Dendritic cell treated with granulocyte-macrophage colony-stimulating factor and Interleukin-4, amounts not matched to agents 40 ng/mL and 50 ng/mL, for 4 days (primary cell): ENCODE results near the gene GALNT6.

Source experiments
- H3K27ac Mint-ChIP-seq: one replicate; pipeline ENCODE4 v1.8.0; 2022; ENCODE audit warnings: mild to moderate bottlenecking, mixed read lengths
- H3K27me3 Mint-ChIP-seq: one replicate; pipeline ENCODE4 v1.8.0; 2022; ENCODE audit warnings: mild to moderate bottlenecking, mixed read lengths
- H3K36me3 Mint-ChIP-seq: one replicate; pipeline ENCODE4 v1.8.0; 2022; ENCODE audit warnings: low read depth, mixed read lengths
- H3K4me1 Mint-ChIP-seq: one replicate; pipeline ENCODE4 v1.8.0; 2022; ENCODE audit warnings: low read depth, mixed read lengths
- H3K4me3 Mint-ChIP-seq: one replicate; pipeline ENCODE4 v1.8.0; 2022; ENCODE audit warnings: mild to moderate bottlenecking, moderate library complexity, mixed read lengths
- H3K9me3 Mint-ChIP-seq: one replicate; pipeline ENCODE4 v1.8.0; 2022; ENCODE audit warnings: mixed read lengths
- intact Hi-C: fragments of 100-400 bp; cut with micrococcal nuclease; formaldehyde crosslinking; loops from one replicate; pipeline ENCODE4 v1.15.0; 2022

GALNT6 gene

DNA sequence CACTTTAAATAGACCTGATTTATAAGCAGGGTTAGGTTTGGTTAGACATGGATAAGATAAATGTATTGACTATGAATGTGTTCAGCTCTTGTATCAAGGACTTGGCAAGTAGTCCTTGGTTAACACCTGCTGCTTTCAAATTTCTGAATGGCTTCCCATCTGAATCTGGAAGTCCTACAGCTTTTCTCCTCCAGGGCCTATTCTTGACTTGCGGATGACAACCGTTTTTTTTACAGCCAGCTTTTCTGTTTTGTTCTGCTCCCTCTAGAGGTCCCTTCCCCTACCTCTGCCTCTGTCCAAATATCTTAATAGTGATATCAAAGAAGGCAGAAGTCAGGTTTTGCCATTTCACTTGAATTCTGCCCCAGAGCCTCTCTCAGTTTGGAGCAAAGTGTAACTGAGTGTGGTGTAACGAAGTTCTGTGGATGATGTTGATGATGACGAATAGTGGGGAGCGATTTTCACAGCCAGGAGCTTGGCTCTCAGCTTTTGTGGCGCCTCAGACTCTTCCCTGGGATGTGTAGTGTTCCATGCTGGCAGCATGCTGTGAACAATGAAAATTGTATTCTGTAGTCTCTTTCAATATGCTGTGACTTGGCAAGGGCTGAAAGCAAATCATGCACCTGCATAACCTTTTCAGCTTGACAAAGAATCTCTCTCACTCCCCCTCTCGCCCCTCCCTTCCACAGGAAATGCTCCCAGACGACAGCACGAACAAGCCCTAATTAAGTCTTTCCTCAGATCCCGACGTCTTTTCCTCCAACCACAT is 28.4 kb upstream of the GALNT6 start:
- intact Hi-C loops: loop anchor here (2.0 kb wide), 1 partner anchor 405 kb away; no protein-coding TSS in a partner anchor
- peaks cover 4% of the 10 kb centered on the region for H3K4me1 Mint-ChIP-seq
- no peaks in the 10 kb centered on the region for H3K9me3 Mint-ChIP-seq
- H3K27me3 Mint-ChIP-seq: peaks cover 13% of the 10 kb centered on the region
- no peak overlapping the region for H3K4me3 Mint-ChIP-seq
- no peak overlapping the region for H3K27ac Mint-ChIP-seq
- H3K36me3 Mint-ChIP-seq: no peaks in the 10 kb centered on the region

GRCh38 chr12:51417826-51418225 is 26.6 kb upstream of the GALNT6 start:
- no peaks in the 10 kb centered on the region for H3K9me3 Mint-ChIP-seq
- H3K4me1 Mint-ChIP-seq: peaks cover 3% of the 10 kb centered on the region
- H3K27ac Mint-ChIP-seq: no peak overlapping the region
- no peaks in the 10 kb centered on the region for H3K36me3 Mint-ChIP-seq
- intact Hi-C loops: no loop called here
- H3K4me3 Mint-ChIP-seq: no peak overlapping the region
- H3K27me3 Mint-ChIP-seq: no peaks in the 10 kb centered on the region

DNA sequence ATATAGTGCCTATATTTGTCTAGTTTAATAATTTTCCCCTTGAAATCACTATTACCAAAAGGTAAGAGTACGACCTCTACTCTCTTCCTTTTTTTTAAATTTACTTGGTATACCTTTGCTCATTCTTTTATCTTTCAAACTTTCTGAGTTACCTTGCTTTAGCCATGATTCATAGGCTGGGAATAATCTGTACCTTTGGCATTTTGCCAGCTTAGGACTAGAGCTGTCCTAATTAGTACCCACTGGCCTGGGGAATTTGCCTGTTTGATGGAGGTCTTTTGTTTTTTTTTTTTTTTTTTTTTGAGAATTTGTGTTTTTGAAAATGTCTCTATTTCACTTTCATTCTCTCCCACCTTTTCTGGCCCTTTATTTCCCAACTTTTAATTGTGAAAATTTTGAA is 24.7 kb upstream of the GALNT6 start:
- intact Hi-C loops: no loop called here
- H3K36me3 Mint-ChIP-seq: no peaks in the 10 kb centered on the region
- no peak overlapping the region for H3K4me3 Mint-ChIP-seq
- H3K27ac Mint-ChIP-seq: no peak overlapping the region
- H3K27me3 Mint-ChIP-seq: no peaks in the 10 kb centered on the region
- peaks cover 8% of the 10 kb centered on the region for H3K4me1 Mint-ChIP-seq
- no peaks in the 10 kb centered on the region for H3K9me3 Mint-ChIP-seq

DNA sequence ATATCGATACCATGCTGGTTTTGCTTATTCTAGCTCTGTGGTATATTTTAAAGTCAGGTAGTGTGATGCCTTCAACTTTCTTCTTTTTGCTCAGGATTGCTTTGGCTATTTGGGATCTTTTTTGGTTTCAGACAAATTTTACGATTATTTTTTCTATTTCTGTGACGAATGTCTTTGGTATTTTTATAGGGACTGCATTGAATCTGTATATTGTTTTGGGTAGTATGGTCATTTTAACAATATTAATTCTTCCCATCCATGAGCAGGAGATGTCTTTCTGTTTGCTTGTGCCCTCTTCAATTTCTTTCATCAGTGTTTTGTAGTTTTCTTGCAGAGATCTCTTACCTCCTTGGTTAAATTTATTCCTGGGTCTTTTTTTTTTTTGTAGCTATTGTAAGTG is 22.6 kb upstream of the GALNT6 start:
- Mint-ChIP-seq H3K9me3 (no peaks in the 10 kb centered on the region), H3K36me3 (no peaks in the 10 kb centered on the region), H3K4me3 (no peak overlapping the region), H3K27me3 (no peaks in the 10 kb centered on the region), H3K4me1 (peaks cover 8% of the 10 kb centered on the region), H3K27ac (no peak overlapping the region)
- intact Hi-C loops: no loop called here

DNA sequence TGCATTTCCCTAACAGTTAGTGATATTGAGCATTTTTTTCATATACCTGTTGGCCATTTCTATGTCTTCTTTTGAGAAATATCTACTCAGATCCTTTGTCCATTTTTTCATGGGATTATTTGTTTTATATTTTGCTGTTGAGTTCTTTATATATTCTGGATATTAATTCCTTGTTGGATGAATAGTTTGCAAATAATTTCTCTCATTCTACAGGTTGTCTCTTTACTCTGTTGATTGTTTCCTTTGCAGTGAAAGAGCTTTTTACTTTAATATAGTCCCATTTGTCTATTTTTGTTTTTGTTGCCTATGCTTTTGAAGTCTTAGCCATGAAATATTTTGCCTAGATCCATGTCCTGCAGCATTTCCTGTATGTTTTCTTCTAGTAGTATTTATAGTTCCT is 21.9 kb upstream of the GALNT6 start:
- H3K4me1 Mint-ChIP-seq: peaks cover 8% of the 10 kb centered on the region
- no peaks in the 10 kb centered on the region for H3K9me3 Mint-ChIP-seq
- no peaks in the 10 kb centered on the region for H3K36me3 Mint-ChIP-seq
- intact Hi-C loops: no loop called here
- no peak overlapping the region for H3K4me3 Mint-ChIP-seq
- H3K27me3 Mint-ChIP-seq: no peaks in the 10 kb centered on the region
- H3K27ac Mint-ChIP-seq: no peak overlapping the region

DNA sequence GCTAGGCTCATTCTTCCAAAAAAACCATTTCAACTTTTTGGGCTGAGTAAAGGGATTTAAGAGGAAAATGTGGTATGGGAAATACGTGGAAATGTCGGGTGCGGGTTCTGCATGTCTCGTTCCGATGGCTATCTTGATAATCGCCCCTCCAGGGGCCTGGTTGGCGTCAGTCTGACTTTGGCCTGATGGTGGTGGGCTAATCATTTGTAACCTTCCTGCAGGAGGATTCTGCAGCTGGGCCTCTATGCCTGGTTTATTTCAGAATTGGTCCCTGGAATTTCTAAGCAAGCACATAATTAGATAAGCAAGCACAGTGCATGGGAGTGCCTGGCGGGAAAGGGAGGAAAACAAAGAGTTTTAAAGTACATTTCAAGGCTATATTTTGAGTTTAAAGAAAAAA is 18.6 kb upstream of the GALNT6 start:
- Mint-ChIP-seq H3K27me3 (no peaks in the 10 kb centered on the region), H3K4me1 (peaks cover 11% of the 10 kb centered on the region), H3K9me3 (no peaks in the 10 kb centered on the region), H3K4me3 (no peak overlapping the region), H3K36me3 (no peaks in the 10 kb centered on the region), H3K27ac (no peak overlapping the region)
- intact Hi-C loops: no loop called here

- Mint-ChIP-seq H3K9me3 (no peaks in the 10 kb centered on the region), H3K4me3 (no peak overlapping the region), H3K4me1 (peaks cover 22% of the 10 kb centered on the region), H3K27me3 (no peaks in the 10 kb centered on the region), H3K36me3 (no peaks in the 10 kb centered on the region), H3K27ac (no peak overlapping the region)
- intact Hi-C loops: no loop called here
These were observed 16.4 kb upstream of the GALNT6 start for GRCh38 chr12:51407604-51408003.

DNA sequence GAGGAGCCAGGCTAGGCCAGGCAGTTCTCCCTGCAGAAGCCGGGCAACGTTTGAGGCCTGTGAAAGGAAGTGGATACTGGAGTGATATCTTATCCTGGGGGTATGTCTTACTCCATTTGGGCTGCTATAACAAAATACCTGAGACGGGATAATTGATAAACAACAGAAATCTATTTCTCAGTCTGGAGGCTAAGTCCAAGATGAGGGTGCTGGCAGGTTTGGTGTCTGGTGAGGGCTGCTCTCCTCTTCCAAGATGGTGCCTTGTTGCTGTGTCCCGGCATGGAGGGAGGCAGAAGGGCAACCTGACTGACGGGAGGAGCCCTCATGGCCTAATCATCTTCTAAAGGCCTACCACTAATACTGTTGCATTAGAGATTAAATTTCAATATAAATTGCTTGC is 15.7 kb upstream of the GALNT6 start:
- Mint-ChIP-seq H3K27me3 (no peaks in the 10 kb centered on the region), H3K27ac (no peak overlapping the region), H3K4me1 (peaks cover 19% of the 10 kb centered on the region), H3K4me3 (no peak overlapping the region), H3K9me3 (no peaks in the 10 kb centered on the region), H3K36me3 (no peaks in the 10 kb centered on the region)
- intact Hi-C loops: no loop called here

DNA sequence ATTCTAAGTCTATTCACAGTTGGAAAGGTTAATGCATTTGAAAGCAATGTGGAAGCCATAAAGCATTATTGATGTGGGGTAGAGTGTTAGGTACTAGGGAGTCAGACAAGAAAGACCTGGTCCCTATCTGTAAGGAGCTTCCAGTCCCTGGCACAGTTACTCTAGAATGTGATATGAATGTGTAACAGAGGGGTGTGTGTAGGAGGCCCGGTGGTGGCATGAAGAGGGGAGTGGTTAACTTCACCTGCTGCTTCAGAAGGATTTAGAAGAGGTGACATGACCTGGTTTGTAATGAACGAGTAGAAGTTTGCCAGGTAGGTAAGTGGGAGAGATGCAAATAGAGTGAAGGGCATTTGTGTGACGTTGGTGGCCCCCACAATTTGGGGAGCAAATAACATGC is 15.1 kb upstream of the GALNT6 start:
- H3K4me3 Mint-ChIP-seq: no peak overlapping the region
- no peaks in the 10 kb centered on the region for H3K9me3 Mint-ChIP-seq
- H3K27ac Mint-ChIP-seq: no peak overlapping the region
- no peaks in the 10 kb centered on the region for H3K36me3 Mint-ChIP-seq
- peaks cover 19% of the 10 kb centered on the region for H3K4me1 Mint-ChIP-seq
- intact Hi-C loops: no loop called here
- no peaks in the 10 kb centered on the region for H3K27me3 Mint-ChIP-seq

DNA sequence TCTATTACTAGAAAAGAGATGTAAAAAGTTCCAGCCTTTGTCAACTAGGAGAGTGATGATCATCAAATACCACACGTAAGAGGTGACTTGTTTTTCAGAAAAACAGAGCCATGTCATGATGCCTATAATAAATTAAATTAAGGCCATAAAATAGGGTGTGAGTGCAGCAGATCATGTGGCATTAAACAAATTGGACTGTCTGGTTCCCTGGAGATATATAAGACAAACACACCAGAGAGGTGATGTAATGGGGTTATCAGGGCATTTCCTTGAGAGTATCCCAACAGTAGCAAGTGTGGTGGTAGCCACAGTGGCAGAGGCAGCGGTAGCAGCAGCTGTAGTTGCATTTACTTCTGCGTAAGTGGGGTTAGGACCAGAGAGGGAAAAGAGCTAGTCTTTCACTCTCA is 14.6 kb upstream of the GALNT6 start:
- Mint-ChIP-seq H3K4me3 (no peak overlapping the region), H3K36me3 (no peaks in the 10 kb centered on the region), H3K9me3 (no peaks in the 10 kb centered on the region), H3K27me3 (no peaks in the 10 kb centered on the region), H3K4me1 (peaks cover 19% of the 10 kb centered on the region), H3K27ac (no peak overlapping the region)
- intact Hi-C loops: no loop called here

- Mint-ChIP-seq H3K36me3 (no peaks in the 10 kb centered on the region), H3K27ac (no peak overlapping the region), H3K9me3 (no peaks in the 10 kb centered on the region), H3K27me3 (no peaks in the 10 kb centered on the region), H3K4me3 (no peak overlapping the region), H3K4me1 (peaks cover 19% of the 10 kb centered on the region)
- intact Hi-C loops: no loop called here
These were observed 13.4 kb upstream of the GALNT6 start for GRCh38 chr12:51404627-51405026.

DNA sequence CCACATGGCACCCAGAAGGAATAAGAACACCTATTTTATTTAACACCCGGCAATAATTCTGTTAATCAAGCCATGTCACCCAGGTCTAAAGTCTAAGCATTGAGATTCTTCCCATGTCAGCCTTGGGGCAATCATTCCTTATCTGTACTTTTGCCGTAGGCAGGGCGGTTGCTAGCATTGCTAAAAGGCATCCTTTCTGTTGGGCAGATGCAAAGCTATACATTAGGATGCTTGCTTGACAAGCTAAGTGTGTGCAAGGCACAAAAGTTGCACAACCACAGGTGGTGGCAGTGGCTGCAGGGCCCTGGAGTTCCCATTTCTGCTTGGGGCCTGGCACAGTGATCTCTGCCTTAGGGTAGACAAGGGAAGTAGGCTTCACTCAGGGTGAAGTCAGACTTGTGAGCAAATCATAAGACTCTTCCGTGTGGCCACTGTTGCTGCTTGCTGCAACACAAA is 12.5 kb upstream of the GALNT6 start:
- no peaks in the 10 kb centered on the region for H3K27me3 Mint-ChIP-seq
- no peaks in the 10 kb centered on the region for H3K9me3 Mint-ChIP-seq
- peaks cover 21% of the 10 kb centered on the region for H3K4me1 Mint-ChIP-seq

DNA sequence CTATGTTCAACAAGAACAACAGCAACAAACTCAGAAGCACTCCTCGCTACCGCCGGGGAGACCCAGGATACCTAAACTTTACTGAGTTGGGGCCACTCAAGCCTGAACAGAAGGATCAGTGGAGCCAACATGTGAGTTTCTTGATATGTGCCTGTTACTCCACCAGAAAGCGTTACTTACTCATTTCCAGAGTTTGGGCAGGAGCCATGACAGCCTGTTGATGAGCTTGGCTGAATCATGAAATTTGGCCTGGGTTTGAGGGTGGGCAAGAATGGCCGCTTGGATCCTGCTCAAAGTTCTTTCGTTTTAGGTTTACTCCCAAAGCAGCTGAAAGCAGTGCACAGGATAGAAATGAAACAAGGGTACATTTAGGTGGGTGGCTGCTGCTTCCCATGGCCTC is 12.0 kb upstream of the GALNT6 start:
- no peaks in the 10 kb centered on the region for H3K9me3 Mint-ChIP-seq
- no peaks in the 10 kb centered on the region for H3K36me3 Mint-ChIP-seq
- intact Hi-C loops: no loop called here
- H3K4me3 Mint-ChIP-seq: no peak overlapping the region
- H3K4me1 Mint-ChIP-seq: peaks cover 26% of the 10 kb centered on the region
- H3K27ac Mint-ChIP-seq: no peak overlapping the region
- H3K27me3 Mint-ChIP-seq: no peaks in the 10 kb centered on the region

More for the DNA sequence above, 12.5 kb upstream of the GALNT6 start:
- H3K27ac Mint-ChIP-seq: peak overlapping the region; percentile 79
- no peaks in the 10 kb centered on the region for H3K36me3 Mint-ChIP-seq
- peak overlapping the region; percentile 46 for H3K4me3 Mint-ChIP-seq
- intact Hi-C loops: no loop called here

- H3K4me3 Mint-ChIP-seq: no peak overlapping the region
- no peak overlapping the region for H3K27ac Mint-ChIP-seq
- no peaks in the 10 kb centered on the region for H3K36me3 Mint-ChIP-seq
- peaks cover 35% of the 10 kb centered on the region for H3K4me1 Mint-ChIP-seq
- intact Hi-C loops: no loop called here
- H3K9me3 Mint-ChIP-seq: no peaks in the 10 kb centered on the region
- no peaks in the 10 kb centered on the region for H3K27me3 Mint-ChIP-seq
These were observed 10.7 kb upstream of the GALNT6 start for GRCh38 chr12:51401900-51402299.

GRCh38 chr12:51401486-51401885 is 10.3 kb upstream of the GALNT6 start:
- intact Hi-C loops: no loop called here
- Mint-ChIP-seq H3K4me3 (no peak overlapping the region), H3K27me3 (no peaks in the 10 kb centered on the region), H3K36me3 (no peaks in the 10 kb centered on the region), H3K4me1 (peaks cover 35% of the 10 kb centered on the region), H3K9me3 (no peaks in the 10 kb centered on the region), H3K27ac (peak overlapping the region; percentile 6)
